Cardiac septum (tissue), 1 donor: Measurements from ENCODE around the gene AHDC1. TPM values are rescaled to one million over a fixed set of nuclear protein-coding genes. Genes with fewer than 3 reads are reported as not detected.
A peak's percentile ranks its signal among the peaks of the same experiment; 100 is the strongest.
"Not testable (repeated sequence)": the region's sequence is repeated elsewhere in the genome, so short reads cannot be mapped to it uniquely, and the experiment has no call there.

Experiments
- DNase-seq: peaks from one replicate; pipeline ENCODE4 v3.0.0-alpha.2; 2020; ENCODE audit warnings: low spot score
- intact Hi-C: fragments of 100-400 bp; cut with DNase I; formaldehyde crosslinking; loops from one replicate; pipeline ENCODE4 v1.14.0; 2022
- total RNA-seq: library from RNA; stranded (reverse); fragmentation: NEBNext Ultra II Directional; extraction: Animal tissue kit (Norgen Biotek cat#: 25700); gene quantifications from one replicate; pipeline ENCODE4 v1.2.1, GENCODE V29; 2021
- donor health status: DM: no; HTN: no; CAD: no.

The AHDC1 gene
- total RNA-seq, 1 donor from 2014 or later = 57.7 TPM

- intact Hi-C loops = no loop called here
- DNase-seq = no peak
Observed at GRCh38 chr1:27513528-27513927, 90.4 kb downstream of the AHDC1 start.

GRCh38 chr1:27509127-27510080 is 94.5 kb downstream of the AHDC1 start:
- DNase-seq = no peak
- intact Hi-C loops = loop anchor here (5.0 kb wide), 1 partner anchor 153 kb away; no protein-coding TSS in a partner anchor

- intact Hi-C loops = loop anchor here (5.0 kb wide), 1 partner anchor 154 kb away; no protein-coding TSS in a partner anchor
- no peak for DNase-seq
Observed at GRCh38 chr1:27507960-27508665, 95.8 kb downstream of the AHDC1 start.

GRCh38 chr1:27506703-27507102 is 97.2 kb downstream of the AHDC1 start:
- intact Hi-C loops = loop anchor here (5.0 kb wide), 1 partner anchor 156 kb away; no protein-coding TSS in a partner anchor
- DNase-seq = no peak

GRCh38 chr1:27505420-27505680 is 98.6 kb downstream of the AHDC1 start:
- intact Hi-C loops = loop anchor here (5.0 kb wide), 1 partner anchor 157 kb away; no protein-coding TSS in a partner anchor
- no peak for DNase-seq

GRCh38 chr1:27504588-27505419 is 99.1 kb downstream of the AHDC1 start:
- intact Hi-C loops = loop anchor here (5.0 kb wide), 1 partner anchor 157 kb away; no protein-coding TSS in a partner anchor
- DNase-seq = peak; percentile 92

- intact Hi-C loops = no loop called here
- no peak for DNase-seq
Observed at GRCh38 chr1:27503844-27504587, 99.9 kb downstream of the AHDC1 start.

- no peak for DNase-seq
- intact Hi-C loops = no loop called here
Observed at GRCh38 chr1:27503033-27503432, 100.9 kb downstream of the AHDC1 start.

- intact Hi-C loops, DNase-seq: not testable (repeated sequence)
Observed at GRCh38 chr1:27501159-27501558, 102.8 kb downstream of the AHDC1 start.

- no peak for DNase-seq
- intact Hi-C loops = no loop called here
Observed at GRCh38 chr1:27499142-27499541, 104.8 kb downstream of the AHDC1 start.

- no peak for DNase-seq
Observed at GRCh38 chr1:27496604-27497155, 107.3 kb downstream of the AHDC1 start.

GRCh38 chr1:27492796-27493195 is 111.1 kb downstream of the AHDC1 start:
- DNase-seq = no peak
- intact Hi-C loops = loop anchor here (5.0 kb wide), 2 partner anchors 60 to 65 kb away; no protein-coding TSS in a partner anchor

More at GRCh38 chr1:27496604-27497155, 107.3 kb downstream of the AHDC1 start:
- intact Hi-C loops = no loop called here

- intact Hi-C loops = loop anchor here (2.0 to 5.0 kb wide), 3 partner anchors 33 to 65 kb away; no protein-coding TSS in a partner anchor
- DNase-seq = no peak
Observed at GRCh38 chr1:27491748-27492700, 111.9 kb downstream of the AHDC1 start.

GRCh38 chr1:27489973-27490741 is 113.8 kb downstream of the AHDC1 start, which contains the start of gene WASF2:
TSS of gene WASF2 (minus strand) at chr1:27490167. CDS start at chr1:27428890, 61,277 bp downstream.
- intact Hi-C loops = loop anchor here (2.0 to 5.0 kb wide), 4 partner anchors 35 to 117 kb away; no protein-coding TSS in a partner anchor
- DNase-seq = peak; percentile 99

- no peak for DNase-seq
- intact Hi-C loops = loop anchor here (2.0 kb wide), 1 partner anchor 117 kb away; no protein-coding TSS in a partner anchor
Observed at GRCh38 chr1:27489501-27489972, 114.4 kb downstream of the AHDC1 start.
